Measurements from ENCODE around the gene CACNA1I.

Gene CACNA1I

GRCh38 chr22:39627208-39627607 lies 56.7 kb downstream of the CACNA1I start:
- TF ChIP-seq, protein P1, sequence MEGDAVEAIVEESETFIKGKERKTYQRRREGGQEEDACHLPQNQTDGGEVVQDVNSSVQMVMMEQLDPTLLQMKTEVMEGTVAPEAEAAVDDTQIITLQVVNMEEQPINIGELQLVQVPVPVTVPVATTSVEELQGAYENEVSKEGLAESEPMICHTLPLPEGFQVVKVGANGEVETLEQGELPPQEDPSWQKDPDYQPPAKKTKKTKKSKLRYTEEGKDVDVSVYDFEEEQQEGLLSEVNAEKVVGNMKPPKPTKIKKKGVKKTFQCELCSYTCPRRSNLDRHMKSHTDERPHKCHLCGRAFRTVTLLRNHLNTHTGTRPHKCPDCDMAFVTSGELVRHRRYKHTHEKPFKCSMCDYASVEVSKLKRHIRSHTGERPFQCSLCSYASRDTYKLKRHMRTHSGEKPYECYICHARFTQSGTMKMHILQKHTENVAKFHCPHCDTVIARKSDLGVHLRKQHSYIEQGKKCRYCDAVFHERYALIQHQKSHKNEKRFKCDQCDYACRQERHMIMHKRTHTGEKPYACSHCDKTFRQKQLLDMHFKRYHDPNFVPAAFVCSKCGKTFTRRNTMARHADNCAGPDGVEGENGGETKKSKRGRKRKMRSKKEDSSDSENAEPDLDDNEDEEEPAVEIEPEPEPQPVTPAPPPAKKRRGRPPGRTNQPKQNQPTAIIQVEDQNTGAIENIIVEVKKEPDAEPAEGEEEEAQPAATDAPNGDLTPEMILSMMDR (conservative IDR thresholded peaks at IDR 0.05): no peak
- TF ChIP-seq ZFX (IDR thresholded peaks at IDR 0.05): no peak
- no peak overlapping the region for H3K27ac ChIP-seq

DNA sequence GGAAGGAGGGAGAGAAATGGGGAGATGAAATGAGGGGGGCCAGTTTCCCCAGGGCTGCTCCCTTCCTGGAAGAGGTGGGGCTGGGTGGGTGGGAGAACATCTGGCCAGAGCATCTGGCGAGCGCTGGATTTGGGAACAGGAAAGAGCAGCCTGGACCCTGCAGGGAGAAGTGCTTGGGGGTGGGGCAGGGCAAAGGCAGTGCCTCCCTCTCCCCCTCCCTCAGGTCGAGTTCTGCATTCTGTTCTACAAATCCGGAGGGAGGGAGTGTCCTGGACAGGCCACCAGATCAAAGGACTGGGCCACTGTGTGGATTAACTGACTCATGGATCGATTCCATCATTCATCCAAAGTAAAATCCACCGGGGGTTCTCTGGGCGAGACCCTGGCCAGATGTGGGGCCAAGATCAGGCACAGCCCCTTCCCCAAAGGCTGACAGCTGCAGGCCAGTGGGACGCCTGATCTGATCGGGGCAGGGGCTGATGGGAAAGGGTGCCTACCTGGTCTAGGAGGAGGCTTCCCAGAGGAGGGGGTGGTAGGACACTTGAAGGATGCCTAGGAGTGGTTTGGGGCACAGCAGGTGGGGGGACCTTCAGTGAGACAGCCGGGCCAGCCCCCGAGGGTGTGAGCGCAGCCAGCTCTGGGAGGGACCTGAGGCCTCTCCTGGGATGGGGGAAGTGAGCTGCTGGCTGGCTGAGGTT lies 57.5 kb downstream of the CACNA1I start:
- no peak overlapping the region for H3K27ac ChIP-seq
- TF ChIP-seq, protein P1 (conservative IDR thresholded peaks at IDR 0.05): no peak
- no peak for TF ChIP-seq ZFX (IDR thresholded peaks at IDR 0.05)

- H3K27ac ChIP-seq: no peak overlapping the region
- TF ChIP-seq, protein P1 (conservative IDR thresholded peaks at IDR 0.05): no peak
- no peak for TF ChIP-seq ZFX (IDR thresholded peaks at IDR 0.05)
Observed at GRCh38 chr22:39628563-39629080, 58.1 kb downstream of the CACNA1I start.

DNA sequence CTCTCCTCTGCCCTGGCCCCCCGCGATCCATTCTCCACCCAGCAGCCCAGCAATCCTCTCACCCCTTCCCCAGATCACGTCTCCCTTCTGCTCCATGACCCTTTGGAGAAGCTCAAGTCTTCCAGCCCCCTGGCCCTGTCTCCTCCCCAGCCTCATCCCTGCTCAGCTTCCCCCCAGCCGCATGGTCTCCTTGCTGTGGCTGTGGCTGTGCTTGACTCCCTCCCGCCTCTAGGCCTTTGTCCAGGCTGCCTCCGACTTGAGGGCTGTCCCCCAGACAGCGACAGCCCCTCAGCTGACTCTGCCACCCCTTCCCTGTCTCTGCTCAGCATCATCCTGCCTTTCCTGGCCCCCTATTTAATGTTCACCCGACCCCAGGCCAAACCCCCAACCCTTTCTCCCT lies 59.3 kb downstream of the CACNA1I start:
- H3K27ac ChIP-seq: no peak overlapping the region
- TF ChIP-seq, protein P1 (conservative IDR thresholded peaks at IDR 0.05): no peak
- TF ChIP-seq ZFX (IDR thresholded peaks at IDR 0.05): no peak

- no peak for TF ChIP-seq ZFX (IDR thresholded peaks at IDR 0.05)
- TF ChIP-seq, protein P1 (conservative IDR thresholded peaks at IDR 0.05): no peak
- no peak overlapping the region for H3K27ac ChIP-seq
Observed at GRCh38 chr22:39630721-39631120, 60.2 kb downstream of the CACNA1I start.

GRCh38 chr22:39631381-39632286 lies 61.1 kb downstream of the CACNA1I start:
- TF ChIP-seq ZFX (IDR thresholded peaks at IDR 0.05): no peak
- TF ChIP-seq, protein P1 (conservative IDR thresholded peaks at IDR 0.05): no peak
- no peak overlapping the region for H3K27ac ChIP-seq
